Suprapubic skin (tissue), 3 donors: ENCODE results near the gene L1CAM.

ENCODE experiments used
- CTCF ChIP-seq, 2 donors: fragments of 200-600 bp in 1 of 2; fragments of 450-650 bp in 1 of 2; sonication (generic) in 1 of 2; IDR thresholded peaks; one replicate each; pipeline ENCODE4 v1.5.1; 2016 to 2019; ENCODE audit warnings: antibody characterized with exemption in 2 of 2, mild to moderate bottlenecking in 1 of 2, moderate library complexity in 1 of 2
- EP300 ChIP-seq: sonication (generic); formaldehyde crosslinking; IDR thresholded peaks from one replicate; pipeline ENCODE4 v1.6.1; 2017; ENCODE audit warnings: antibody characterized with exemption
- POLR2A ChIP-seq, 2 donors: fragments of 450-650 bp; IDR thresholded peaks; one replicate each; pipeline ENCODE4 v1.6.1; 2017; ENCODE audit warnings: antibody characterized with exemption in 2 of 2, mild to moderate bottlenecking in 2 of 2, moderate library complexity in 2 of 2

- TF ChIP-seq EP300 (no peak), CTCF (IDR thresholded peaks at IDR 0.05) (no peak), POLR2A (IDR thresholded peaks at IDR 0.05) (no peak)
These were observed 23.4 kb downstream of the L1CAM start for GRCh38 chrX:153862369-153863250.
